ENCODE measurements around the gene ZC3H12C. TPM values are rescaled to one million over a fixed set of nuclear protein-coding genes. Genes with fewer than 3 reads are reported as not detected.

ZC3H12C gene
- total and polyA plus RNA-seq, 10 of the 15 experiments (the other 5 are each of a cell fraction or from before 2014, with no cell fraction given) = 0.31 to 31.0 (median 3.7) TPM

GRCh38 chr11:110092515-110093406, at the start of gene ZC3H12C (continued):
- TF ChIP-seq CUX1 (IDR thresholded peaks at IDR 0.05; ENCODE audit: insufficient replicate concordance, low read depth, low read length) (no peak), DPF2 (IDR thresholded peaks at IDR 0.05) (peak; percentile 48; the same call in 1 of the 2 replicates), JUNB (IDR thresholded peaks at IDR 0.05) (no peak), PRDM15 (CRISPR knock-in tag; IDR thresholded peaks at IDR 0.05) (no peak), SIX5 (IDR thresholded peaks at IDR 0.05; ENCODE audit: low read depth, low read length, severe bottlenecking) (no peak), E4F1 (IDR thresholded peaks at IDR 0.05; ENCODE audit: borderline replicate concordance, partially characterized antibody) (no peak), ZNF24 (IDR thresholded peaks at IDR 0.05) (no peak), RELB (IDR thresholded peaks at IDR 0.05; ENCODE audit: low read depth) (0 out of 2 replicates have a peak, but pooled peaks have one; percentile 66)
